Measurements from ENCODE around the gene UQCRC1.

Gene UQCRC1

DNA sequence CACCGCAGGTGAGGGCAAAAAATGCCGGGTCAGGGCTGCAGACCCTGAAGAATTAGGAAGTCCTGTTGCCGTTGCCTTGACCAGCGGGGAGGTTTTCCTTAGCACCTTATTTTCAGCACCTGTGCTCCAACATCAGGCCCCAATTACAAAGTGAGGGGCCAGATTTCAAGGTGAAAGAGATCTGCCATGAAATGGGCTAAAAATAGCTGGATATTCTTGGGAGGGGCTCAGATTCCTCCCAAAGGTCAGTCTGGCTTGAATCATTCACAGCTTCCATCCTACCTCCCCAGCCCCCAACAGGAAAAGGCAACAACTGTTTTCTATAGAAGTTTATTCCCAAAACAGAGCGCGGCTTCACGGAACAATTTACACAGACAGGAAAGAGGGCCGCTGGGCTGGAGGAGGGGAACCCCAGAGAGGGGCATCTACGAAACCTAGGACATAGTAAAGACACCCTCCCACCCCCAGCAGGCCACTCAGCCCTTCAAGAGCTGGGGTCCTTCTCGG, 26.8 kb upstream of the UQCRC1 start:
- TF ChIP-seq SPI1 (IDR thresholded peaks at IDR 0.05; ENCODE audit: borderline replicate concordance, low read depth) = no peak
- TF ChIP-seq GABPA (IDR thresholded peaks at IDR 0.05; ENCODE audit: low read depth) = no peak
- TF ChIP-seq, protein P1, sequence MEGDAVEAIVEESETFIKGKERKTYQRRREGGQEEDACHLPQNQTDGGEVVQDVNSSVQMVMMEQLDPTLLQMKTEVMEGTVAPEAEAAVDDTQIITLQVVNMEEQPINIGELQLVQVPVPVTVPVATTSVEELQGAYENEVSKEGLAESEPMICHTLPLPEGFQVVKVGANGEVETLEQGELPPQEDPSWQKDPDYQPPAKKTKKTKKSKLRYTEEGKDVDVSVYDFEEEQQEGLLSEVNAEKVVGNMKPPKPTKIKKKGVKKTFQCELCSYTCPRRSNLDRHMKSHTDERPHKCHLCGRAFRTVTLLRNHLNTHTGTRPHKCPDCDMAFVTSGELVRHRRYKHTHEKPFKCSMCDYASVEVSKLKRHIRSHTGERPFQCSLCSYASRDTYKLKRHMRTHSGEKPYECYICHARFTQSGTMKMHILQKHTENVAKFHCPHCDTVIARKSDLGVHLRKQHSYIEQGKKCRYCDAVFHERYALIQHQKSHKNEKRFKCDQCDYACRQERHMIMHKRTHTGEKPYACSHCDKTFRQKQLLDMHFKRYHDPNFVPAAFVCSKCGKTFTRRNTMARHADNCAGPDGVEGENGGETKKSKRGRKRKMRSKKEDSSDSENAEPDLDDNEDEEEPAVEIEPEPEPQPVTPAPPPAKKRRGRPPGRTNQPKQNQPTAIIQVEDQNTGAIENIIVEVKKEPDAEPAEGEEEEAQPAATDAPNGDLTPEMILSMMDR (IDR thresholded peaks at IDR 0.05; ENCODE audit: insufficient read depth, low read length) = no peak
- no peak for TF ChIP-seq POLR2AphosphoS5 (IDR thresholded peaks at IDR 0.05; ENCODE audit: low read depth)
- TF ChIP-seq, protein P2, sequence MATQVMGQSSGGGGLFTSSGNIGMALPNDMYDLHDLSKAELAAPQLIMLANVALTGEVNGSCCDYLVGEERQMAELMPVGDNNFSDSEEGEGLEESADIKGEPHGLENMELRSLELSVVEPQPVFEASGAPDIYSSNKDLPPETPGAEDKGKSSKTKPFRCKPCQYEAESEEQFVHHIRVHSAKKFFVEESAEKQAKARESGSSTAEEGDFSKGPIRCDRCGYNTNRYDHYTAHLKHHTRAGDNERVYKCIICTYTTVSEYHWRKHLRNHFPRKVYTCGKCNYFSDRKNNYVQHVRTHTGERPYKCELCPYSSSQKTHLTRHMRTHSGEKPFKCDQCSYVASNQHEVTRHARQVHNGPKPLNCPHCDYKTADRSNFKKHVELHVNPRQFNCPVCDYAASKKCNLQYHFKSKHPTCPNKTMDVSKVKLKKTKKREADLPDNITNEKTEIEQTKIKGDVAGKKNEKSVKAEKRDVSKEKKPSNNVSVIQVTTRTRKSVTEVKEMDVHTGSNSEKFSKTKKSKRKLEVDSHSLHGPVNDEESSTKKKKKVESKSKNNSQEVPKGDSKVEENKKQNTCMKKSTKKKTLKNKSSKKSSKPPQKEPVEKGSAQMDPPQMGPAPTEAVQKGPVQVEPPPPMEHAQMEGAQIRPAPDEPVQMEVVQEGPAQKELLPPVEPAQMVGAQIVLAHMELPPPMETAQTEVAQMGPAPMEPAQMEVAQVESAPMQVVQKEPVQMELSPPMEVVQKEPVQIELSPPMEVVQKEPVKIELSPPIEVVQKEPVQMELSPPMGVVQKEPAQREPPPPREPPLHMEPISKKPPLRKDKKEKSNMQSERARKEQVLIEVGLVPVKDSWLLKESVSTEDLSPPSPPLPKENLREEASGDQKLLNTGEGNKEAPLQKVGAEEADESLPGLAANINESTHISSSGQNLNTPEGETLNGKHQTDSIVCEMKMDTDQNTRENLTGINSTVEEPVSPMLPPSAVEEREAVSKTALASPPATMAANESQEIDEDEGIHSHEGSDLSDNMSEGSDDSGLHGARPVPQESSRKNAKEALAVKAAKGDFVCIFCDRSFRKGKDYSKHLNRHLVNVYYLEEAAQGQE (IDR thresholded peaks at IDR 0.05; ENCODE audit: insufficient replicate concordance, low read depth) = no peak
- peak overlapping the region; percentile 64 for H3K27ac ChIP-seq (replicated peaks)
- H3K4me3 ChIP-seq (replicated peaks; ENCODE audit: insufficient read depth, low read length) = peak overlapping the region; percentile 88
- no peak for DNase-seq (ENCODE audit: low read depth in 1 of 2, low spot score in 1 of 2)
- H3K27me3 ChIP-seq (ENCODE audit: insufficient read depth, poor library complexity, severe bottlenecking) = no peaks in the 10 kb centered on the region

DNA sequence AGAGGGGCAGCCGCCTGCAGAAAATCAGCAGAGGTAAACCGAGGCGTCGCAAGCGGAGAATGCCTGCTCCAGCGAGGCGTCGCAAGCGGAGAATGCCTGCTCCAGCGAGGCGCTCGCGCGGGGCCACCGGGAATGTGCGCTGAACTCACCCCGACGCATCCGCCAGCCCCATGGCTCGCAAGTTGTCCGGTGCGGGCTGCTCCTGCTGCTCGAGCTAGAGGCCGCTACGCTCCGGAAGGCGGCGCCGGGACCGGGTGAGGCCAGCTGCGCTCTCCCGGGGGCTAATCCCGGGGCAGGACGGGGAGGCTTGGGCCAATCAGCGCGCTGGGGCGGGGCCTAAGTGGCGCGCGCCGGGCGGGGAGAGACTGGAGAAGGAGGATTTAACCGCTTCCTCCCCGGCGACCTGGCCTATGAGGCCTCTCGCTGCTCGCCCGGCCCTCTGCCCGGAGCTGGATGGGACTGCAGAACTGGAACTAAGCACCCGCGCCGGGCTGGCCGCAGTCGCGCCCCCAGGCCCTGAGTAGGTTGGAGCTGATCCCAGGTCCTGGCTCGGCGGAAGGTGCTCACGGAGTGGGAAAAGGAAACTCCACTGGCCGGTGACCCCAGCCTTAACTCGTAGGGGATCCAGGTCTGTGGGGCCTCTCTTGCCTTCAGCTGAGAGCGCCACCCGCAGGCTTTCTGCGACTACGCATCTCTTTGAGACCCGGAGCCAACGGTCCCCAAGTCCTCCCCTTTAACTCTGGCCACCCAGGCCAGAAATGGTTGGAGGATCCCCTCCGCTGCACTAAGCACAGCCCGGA, 26.0 kb upstream of the UQCRC1 start, which contains the start of gene SLC26A6:
Gene SLC26A6 (minus strand): TSS at position 240 of the 800 bp plus-strand sequence. CDS start 68 bp downstream, at position 172.
- peak; percentile 93 to 98 for DNase-seq (ENCODE audit: low read depth in 1 of 2, low spot score in 1 of 2)
- Histone ChIP-seq H3K27me3 (ENCODE audit: insufficient read depth, poor library complexity, severe bottlenecking) (no peaks in the 10 kb centered on the region), H3K27ac (replicated peaks) (peak within 1 kb of the TSS; percentile 64), H3K4me3 (replicated peaks; ENCODE audit: insufficient read depth, low read length) (peak within 1 kb of the TSS; percentile 88)
- TF ChIP-seq, protein P2 (IDR thresholded peaks at IDR 0.05; ENCODE audit: insufficient replicate concordance, low read depth) = peak; percentile 40
- no peak for TF ChIP-seq GABPA (IDR thresholded peaks at IDR 0.05; ENCODE audit: low read depth)
- TF ChIP-seq SPI1 (IDR thresholded peaks at IDR 0.05; ENCODE audit: borderline replicate concordance, low read depth) = peak; percentile 25; the same call in 1 of the 2 replicates
- TF ChIP-seq, protein P1 (IDR thresholded peaks at IDR 0.05; ENCODE audit: insufficient read depth, low read length) = peak; percentile 75
- peak; percentile 54; the same call in 1 of the 2 replicates for TF ChIP-seq POLR2AphosphoS5 (IDR thresholded peaks at IDR 0.05; ENCODE audit: low read depth)

DNA sequence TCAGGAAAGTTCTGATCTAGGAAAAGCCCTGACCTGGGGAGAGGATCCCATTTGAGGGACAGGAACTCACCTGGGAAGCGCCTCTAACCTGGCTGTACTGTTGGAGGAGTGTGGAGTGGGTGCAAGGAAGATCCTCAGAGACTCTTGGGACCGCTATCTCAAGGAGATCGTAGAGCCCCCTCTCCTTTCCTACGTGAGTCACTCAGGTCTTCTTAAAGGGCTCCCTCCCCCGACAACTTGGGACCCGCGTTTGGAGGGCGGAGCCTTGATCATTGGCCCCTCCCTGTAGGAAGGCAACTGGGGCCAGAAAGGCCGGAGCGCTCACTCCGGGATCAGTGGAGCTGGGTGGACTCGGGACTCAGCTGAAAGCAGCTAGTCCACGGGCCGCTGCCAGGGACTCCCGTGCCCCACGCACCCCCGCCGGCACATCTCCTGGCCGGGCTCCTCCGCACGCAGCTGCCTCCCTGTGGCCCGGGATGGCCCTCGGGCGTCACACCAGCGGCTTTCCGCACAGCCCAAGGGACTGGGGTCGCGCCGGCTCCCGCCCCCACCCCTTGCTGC, 25.3 kb upstream of the UQCRC1 start:
- Histone ChIP-seq H3K27ac (replicated peaks) (peak overlapping the region; percentile 64), H3K4me3 (replicated peaks; ENCODE audit: insufficient read depth, low read length) (peak overlapping the region; percentile 88), H3K27me3 (ENCODE audit: insufficient read depth, poor library complexity, severe bottlenecking) (no peaks in the 10 kb centered on the region)
- TF ChIP-seq, protein P2 (IDR thresholded peaks at IDR 0.05; ENCODE audit: insufficient replicate concordance, low read depth) = no peak
- TF ChIP-seq SPI1 (IDR thresholded peaks at IDR 0.05; ENCODE audit: borderline replicate concordance, low read depth) (no peak), GABPA (IDR thresholded peaks at IDR 0.05; ENCODE audit: low read depth) (no peak), POLR2AphosphoS5 (IDR thresholded peaks at IDR 0.05; ENCODE audit: low read depth) (no peak)
- TF ChIP-seq, protein P1 (IDR thresholded peaks at IDR 0.05; ENCODE audit: insufficient read depth, low read length) = no peak
- DNase-seq (ENCODE audit: low read depth in 1 of 2, low spot score in 1 of 2) = peak; percentile 29 to 39
